ENCODE measurements around the gene ANKS1B.

DNA sequence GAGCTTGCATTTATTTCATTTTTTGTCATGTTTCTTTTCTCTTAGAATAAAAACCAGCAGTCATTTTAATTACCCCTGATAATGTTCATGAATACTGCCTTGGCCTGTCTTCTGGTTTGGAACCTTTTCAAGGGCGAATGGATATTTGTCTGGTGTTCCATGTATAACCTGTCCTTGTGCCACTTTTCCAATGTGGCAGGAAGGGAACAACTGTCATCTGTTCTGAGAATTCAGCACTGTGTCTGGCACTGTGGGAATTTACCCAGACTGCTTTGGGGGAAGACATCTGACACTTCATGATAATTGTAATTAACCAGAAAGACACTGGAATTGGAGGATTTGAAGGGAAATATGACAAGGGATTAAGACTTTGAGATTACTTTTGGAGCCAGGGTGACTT lies 986.8 kb downstream of the ANKS1B start:
- TF ChIP-seq, protein P1, sequence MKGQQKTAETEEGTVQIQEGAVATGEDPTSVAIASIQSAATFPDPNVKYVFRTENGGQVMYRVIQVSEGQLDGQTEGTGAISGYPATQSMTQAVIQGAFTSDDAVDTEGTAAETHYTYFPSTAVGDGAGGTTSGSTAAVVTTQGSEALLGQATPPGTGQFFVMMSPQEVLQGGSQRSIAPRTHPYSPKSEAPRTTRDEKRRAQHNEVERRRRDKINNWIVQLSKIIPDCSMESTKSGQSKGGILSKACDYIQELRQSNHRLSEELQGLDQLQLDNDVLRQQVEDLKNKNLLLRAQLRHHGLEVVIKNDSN (IDR thresholded peaks at IDR 0.05) = no peak
- no peak for TF ChIP-seq YY1 (IDR thresholded peaks at IDR 0.05; ENCODE audit: low read depth)
- no peak for TF ChIP-seq FOXM1 (IDR thresholded peaks at IDR 0.05; ENCODE audit: borderline replicate concordance, low read depth)
- TF ChIP-seq TAF1 (IDR thresholded peaks at IDR 0.05; ENCODE audit: low read depth) = no peak
- no peak for TF ChIP-seq TCF12 (IDR thresholded peaks at IDR 0.05; ENCODE audit: low read depth)
- no peak for TF ChIP-seq CEBPB (IDR thresholded peaks at IDR 0.05)
- no peak for TF ChIP-seq CREB1 (IDR thresholded peaks at IDR 0.05; ENCODE audit: low read depth)
- no peak for TF ChIP-seq EGR1 (IDR thresholded peaks at IDR 0.05)
